Uterus (tissue), 2 donors: ENCODE data around the gene HLCS.

Experiments
- POLR2A ChIP-seq, 2 donors: fragments of 450-650 bp; IDR thresholded peaks; one replicate each; pipeline ENCODE4 v1.6.1; 2016; ENCODE audit warnings: antibody characterized with exemption in 2 of 2, mild to moderate bottlenecking in 1 of 2, moderate library complexity in 1 of 2
- TF ChIP-seq, protein P1 (sequence below), 4 experiments: fragments of 200-600 bp in 2 of 4; fragments of 450-650 bp in 2 of 4; sonication (generic) in 2 of 4; IDR thresholded peaks; one replicate each; pipeline ENCODE4 v1.5.1; 2016 to 2019; ENCODE audit warnings: antibody characterized with exemption in 4 of 4, mild to moderate bottlenecking in 2 of 4, moderate library complexity in 1 of 4

DNA sequence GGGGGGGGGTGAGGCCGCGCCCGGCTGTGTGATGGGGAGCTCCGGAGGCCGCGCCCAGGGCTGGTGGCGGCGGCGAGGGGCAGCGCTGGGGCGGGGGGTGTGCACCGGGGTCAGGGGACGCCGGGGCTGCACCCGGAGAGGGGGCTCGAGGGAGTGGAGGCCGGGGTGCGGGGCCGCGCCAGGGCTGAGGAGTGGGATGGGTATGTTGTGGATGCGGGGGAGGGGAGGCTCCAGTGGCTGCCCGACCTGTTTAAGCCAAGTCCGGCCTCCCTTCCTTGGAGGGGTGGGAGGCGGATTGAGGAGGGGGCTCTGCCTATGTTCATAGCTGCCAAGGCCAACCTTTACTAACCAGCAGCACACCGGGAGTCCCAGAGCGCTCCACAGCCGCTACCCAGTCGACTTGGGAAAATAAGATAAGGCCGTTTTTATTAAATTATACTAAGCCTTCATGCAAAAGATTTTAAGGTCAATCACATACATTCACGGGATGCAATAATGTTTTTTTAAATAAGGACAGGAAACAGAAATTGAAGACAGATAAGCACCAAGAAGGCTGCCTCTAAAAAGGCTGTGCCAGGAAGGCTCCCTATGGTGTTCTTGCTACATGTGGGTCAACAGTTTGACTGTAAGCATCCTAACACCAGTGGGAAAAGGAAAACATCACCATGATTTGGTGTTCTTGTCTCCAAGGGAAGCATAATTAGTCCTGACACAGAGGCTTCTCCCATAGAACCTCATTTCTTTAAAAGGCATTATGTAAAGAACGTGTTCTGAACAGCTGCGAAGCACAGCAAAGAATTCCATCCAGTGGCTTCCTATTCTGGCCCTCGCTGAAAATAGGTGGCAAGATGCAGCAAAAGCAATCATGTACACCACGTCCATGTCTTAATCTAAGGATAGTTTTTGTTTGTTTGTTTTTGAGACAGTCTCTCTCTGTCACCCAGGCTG is 626 bp upstream of the HLCS start:
- TF ChIP-seq, protein P1, sequence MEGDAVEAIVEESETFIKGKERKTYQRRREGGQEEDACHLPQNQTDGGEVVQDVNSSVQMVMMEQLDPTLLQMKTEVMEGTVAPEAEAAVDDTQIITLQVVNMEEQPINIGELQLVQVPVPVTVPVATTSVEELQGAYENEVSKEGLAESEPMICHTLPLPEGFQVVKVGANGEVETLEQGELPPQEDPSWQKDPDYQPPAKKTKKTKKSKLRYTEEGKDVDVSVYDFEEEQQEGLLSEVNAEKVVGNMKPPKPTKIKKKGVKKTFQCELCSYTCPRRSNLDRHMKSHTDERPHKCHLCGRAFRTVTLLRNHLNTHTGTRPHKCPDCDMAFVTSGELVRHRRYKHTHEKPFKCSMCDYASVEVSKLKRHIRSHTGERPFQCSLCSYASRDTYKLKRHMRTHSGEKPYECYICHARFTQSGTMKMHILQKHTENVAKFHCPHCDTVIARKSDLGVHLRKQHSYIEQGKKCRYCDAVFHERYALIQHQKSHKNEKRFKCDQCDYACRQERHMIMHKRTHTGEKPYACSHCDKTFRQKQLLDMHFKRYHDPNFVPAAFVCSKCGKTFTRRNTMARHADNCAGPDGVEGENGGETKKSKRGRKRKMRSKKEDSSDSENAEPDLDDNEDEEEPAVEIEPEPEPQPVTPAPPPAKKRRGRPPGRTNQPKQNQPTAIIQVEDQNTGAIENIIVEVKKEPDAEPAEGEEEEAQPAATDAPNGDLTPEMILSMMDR (IDR thresholded peaks at IDR 0.05), result no peak
- TF ChIP-seq POLR2A (IDR thresholded peaks at IDR 0.05), result no peak
